ENCODE data around the gene RXFP3.

Gene RXFP3

GRCh38 chr5:33976307-33976706 is 40.1 kb downstream of the RXFP3 start:
- no peak for TF ChIP-seq CTCF (IDR thresholded peaks at IDR 0.05)
- peak overlapping the region; percentile 20 for H3K27ac Mint-ChIP-seq
- no peaks in the 10 kb centered on the region for H3K9me3 Mint-ChIP-seq
- no peak for DNase-seq
- no peaks in the 10 kb centered on the region for H3K36me3 Mint-ChIP-seq (ENCODE audit: low read depth)
- peaks cover 26% of the 10 kb centered on the region for H3K4me1 Mint-ChIP-seq
- no peak overlapping the region for H3K4me3 Mint-ChIP-seq
- H3K27me3 Mint-ChIP-seq (ENCODE audit: low read depth, poor library complexity): peaks cover 3% of the 10 kb centered on the region

GRCh38 chr5:33978306-33978705 is 42.1 kb downstream of the RXFP3 start:
- H3K9me3 Mint-ChIP-seq: no peaks in the 10 kb centered on the region

GRCh38 chr5:33980030-33980429 is 43.8 kb downstream of the RXFP3 start:
- no peaks in the 10 kb centered on the region for H3K36me3 Mint-ChIP-seq (ENCODE audit: low read depth)
- no peak for TF ChIP-seq CTCF (IDR thresholded peaks at IDR 0.05)
- H3K27me3 Mint-ChIP-seq (ENCODE audit: low read depth, poor library complexity): peaks cover 3% of the 10 kb centered on the region
- DNase-seq: no peak
- H3K4me3 Mint-ChIP-seq: no peak overlapping the region
- H3K27ac Mint-ChIP-seq: no peak overlapping the region
- H3K4me1 Mint-ChIP-seq: peaks cover 19% of the 10 kb centered on the region
- H3K9me3 Mint-ChIP-seq: no peaks in the 10 kb centered on the region

More at GRCh38 chr5:33978306-33978705, 42.1 kb downstream of the RXFP3 start:
- Mint-ChIP-seq H3K4me3 (no peak overlapping the region), H3K27ac (no peak overlapping the region), H3K4me1 (peaks cover 26% of the 10 kb centered on the region), H3K36me3 (ENCODE audit: low read depth) (no peaks in the 10 kb centered on the region), H3K27me3 (ENCODE audit: low read depth, poor library complexity) (peaks cover 3% of the 10 kb centered on the region)
- no peak for DNase-seq
- no peak for TF ChIP-seq CTCF (IDR thresholded peaks at IDR 0.05)

- Mint-ChIP-seq H3K4me1 (peaks cover 4% of the 10 kb centered on the region), H3K36me3 (ENCODE audit: low read depth) (no peaks in the 10 kb centered on the region), H3K27me3 (ENCODE audit: low read depth, poor library complexity) (peaks cover 1% of the 10 kb centered on the region), H3K9me3 (no peaks in the 10 kb centered on the region), H3K27ac (no peak overlapping the region), H3K4me3 (no peak overlapping the region)
- TF ChIP-seq CTCF (IDR thresholded peaks at IDR 0.05): no peak
- no peak for DNase-seq
Observed at GRCh38 chr5:33981408-33982162, 45.4 kb downstream of the RXFP3 start.

GRCh38 chr5:33984178-33984577 is 48.0 kb downstream of the RXFP3 start:
- no peaks in the 10 kb centered on the region for H3K4me1 Mint-ChIP-seq
- H3K4me3 Mint-ChIP-seq: no peak overlapping the region
- DNase-seq: no peak
- peaks cover 15% of the 10 kb centered on the region for H3K36me3 Mint-ChIP-seq (ENCODE audit: low read depth)
- no peaks in the 10 kb centered on the region for H3K27me3 Mint-ChIP-seq (ENCODE audit: low read depth, poor library complexity)
- peak overlapping the region; percentile 15 for H3K27ac Mint-ChIP-seq
- no peak for TF ChIP-seq CTCF (IDR thresholded peaks at IDR 0.05)
- no peaks in the 10 kb centered on the region for H3K9me3 Mint-ChIP-seq

DNA sequence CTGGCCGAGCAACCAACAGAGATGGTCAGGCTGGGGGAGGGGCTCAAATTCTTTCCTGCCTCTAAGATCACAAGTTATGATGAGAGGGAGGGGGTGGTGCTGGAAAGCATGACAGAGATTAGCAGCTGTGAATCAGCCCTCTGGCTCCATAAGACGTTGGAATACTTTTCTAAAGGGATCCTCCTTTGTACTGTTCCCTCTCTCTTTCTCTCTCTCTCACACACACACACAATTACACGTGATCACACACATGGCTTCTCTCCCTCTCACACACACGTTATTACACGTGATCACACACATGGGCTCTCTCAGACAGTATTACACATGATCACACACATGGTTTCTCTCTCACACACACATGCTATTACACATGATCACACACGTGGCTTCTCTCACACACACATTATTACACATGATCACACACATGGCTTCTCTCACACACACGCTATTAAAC is 48.5 kb downstream of the RXFP3 start, which contains the start of gene SLC45A2:
Gene SLC45A2, minus strand, starts transcription at position 23 of the 454 bp plus-strand sequence. CDS start 110 bp downstream, outside the sequence.
- TF ChIP-seq CTCF (IDR thresholded peaks at IDR 0.05): no peak
- Mint-ChIP-seq H3K27ac (peak within 1 kb of the TSS; percentile 15), H3K4me1 (no peaks in the 10 kb centered on the region), H3K4me3 (no peak within 1 kb of the TSS), H3K36me3 (ENCODE audit: low read depth) (peaks cover 19% of the 10 kb centered on the region), H3K9me3 (no peaks in the 10 kb centered on the region), H3K27me3 (ENCODE audit: low read depth, poor library complexity) (no peaks in the 10 kb centered on the region)
- DNase-seq: no peak

Data from nephron progenitor cell (in vitro differentiated cells).